ENCODE results near the gene CNGB1.

DNA sequence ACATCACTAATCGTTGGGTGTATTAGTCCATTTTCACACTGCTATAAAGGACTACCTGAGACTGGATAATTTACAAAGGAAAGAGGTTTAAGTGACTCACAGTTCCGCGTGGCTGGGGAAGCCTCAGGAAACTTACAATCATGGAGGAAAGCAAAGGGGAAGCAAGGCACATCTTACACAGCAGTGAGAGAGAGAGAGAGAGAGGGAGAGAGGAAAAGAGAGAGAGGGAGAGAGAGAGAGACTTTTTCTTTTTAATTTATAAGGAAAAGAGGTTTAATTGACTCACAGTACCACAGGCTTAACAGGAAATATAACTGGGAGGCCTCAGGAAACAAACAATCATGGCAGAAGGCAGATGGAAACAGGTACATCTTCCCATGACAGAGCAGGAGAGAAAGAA, 41.7 kb downstream of the CNGB1 start:
- TF ChIP-seq, protein P1, sequence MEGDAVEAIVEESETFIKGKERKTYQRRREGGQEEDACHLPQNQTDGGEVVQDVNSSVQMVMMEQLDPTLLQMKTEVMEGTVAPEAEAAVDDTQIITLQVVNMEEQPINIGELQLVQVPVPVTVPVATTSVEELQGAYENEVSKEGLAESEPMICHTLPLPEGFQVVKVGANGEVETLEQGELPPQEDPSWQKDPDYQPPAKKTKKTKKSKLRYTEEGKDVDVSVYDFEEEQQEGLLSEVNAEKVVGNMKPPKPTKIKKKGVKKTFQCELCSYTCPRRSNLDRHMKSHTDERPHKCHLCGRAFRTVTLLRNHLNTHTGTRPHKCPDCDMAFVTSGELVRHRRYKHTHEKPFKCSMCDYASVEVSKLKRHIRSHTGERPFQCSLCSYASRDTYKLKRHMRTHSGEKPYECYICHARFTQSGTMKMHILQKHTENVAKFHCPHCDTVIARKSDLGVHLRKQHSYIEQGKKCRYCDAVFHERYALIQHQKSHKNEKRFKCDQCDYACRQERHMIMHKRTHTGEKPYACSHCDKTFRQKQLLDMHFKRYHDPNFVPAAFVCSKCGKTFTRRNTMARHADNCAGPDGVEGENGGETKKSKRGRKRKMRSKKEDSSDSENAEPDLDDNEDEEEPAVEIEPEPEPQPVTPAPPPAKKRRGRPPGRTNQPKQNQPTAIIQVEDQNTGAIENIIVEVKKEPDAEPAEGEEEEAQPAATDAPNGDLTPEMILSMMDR (IDR thresholded peaks at IDR 0.05), result no peak
- no peak for TF ChIP-seq POLR2A (IDR thresholded peaks at IDR 0.05)
